ENCODE measurements around the gene TRPC3. TPM values are rescaled to one million over a fixed set of nuclear protein-coding genes. Genes with fewer than 3 reads are reported as not detected.
A peak's percentile ranks its signal among the peaks of the same experiment; 100 is the strongest.

The TRPC3 gene
- total RNA-seq, 4 donors from 2014 or later: 0.18 to 0.80 (median 0.28) TPM

- Histone ChIP-seq H3K9me3 (no peaks in the 10 kb centered on the region), H3K27me3 (no peaks in the 10 kb centered on the region), H3K4me3 (no peak overlapping the region), H3K4me1 (no peaks in the 10 kb centered on the region), H3K27ac (no peak overlapping the region), H3K36me3 (no peaks in the 10 kb centered on the region)
- WGBS: 61% methylated on average over 4 of the region's 4 CpGs
- TF ChIP-seq POLR2AphosphoS5 (IDR thresholded peaks at IDR 0.05): no peak
- peak; percentile 36 to 59 for TF ChIP-seq CTCF (IDR thresholded peaks at IDR 0.05)
- no peak for DNase-seq (ENCODE audit: low spot score in 2 of 2)
Measured at GRCh38 chr4:121900132-121900983, 51.5 kb downstream of the TRPC3 start.

- Histone ChIP-seq H3K36me3 (no peaks in the 10 kb centered on the region), H3K27ac (no peak overlapping the region), H3K9me3 (no peaks in the 10 kb centered on the region), H3K27me3 (no peaks in the 10 kb centered on the region), H3K4me1 (no peaks in the 10 kb centered on the region), H3K4me3 (no peak overlapping the region)
- 42% methylated on average over 6 of the region's 6 CpGs for WGBS
- no peak for DNase-seq (ENCODE audit: low spot score in 2 of 2)
- TF ChIP-seq EP300 (IDR thresholded peaks at IDR 0.05) (no peak), CTCF (IDR thresholded peaks at IDR 0.05) (no peak), POLR2A (IDR thresholded peaks at IDR 0.05) (no peak), POLR2AphosphoS5 (IDR thresholded peaks at IDR 0.05) (no peak)
Measured at GRCh38 chr4:121898150-121898549, 53.7 kb downstream of the TRPC3 start.

- Histone ChIP-seq H3K9me3 (no peaks in the 10 kb centered on the region), H3K27me3 (no peaks in the 10 kb centered on the region), H3K4me3 (no peak overlapping the region), H3K36me3 (no peaks in the 10 kb centered on the region), H3K27ac (no peak overlapping the region), H3K4me1 (no peaks in the 10 kb centered on the region)
- WGBS: 93% methylated on average over 1 of the region's 1 CpG
- TF ChIP-seq EP300 (IDR thresholded peaks at IDR 0.05) (no peak), POLR2AphosphoS5 (IDR thresholded peaks at IDR 0.05) (no peak), POLR2A (IDR thresholded peaks at IDR 0.05) (no peak), CTCF (IDR thresholded peaks at IDR 0.05) (no peak)
- no peak for DNase-seq (ENCODE audit: low spot score in 2 of 2)
Measured at GRCh38 chr4:121888134-121888533, 63.7 kb downstream of the TRPC3 start.

GRCh38 chr4:121885115-121885514 lies 66.7 kb downstream of the TRPC3 start:
- no peaks in the 10 kb centered on the region for H3K4me1 ChIP-seq
- no peaks in the 10 kb centered on the region for H3K27me3 ChIP-seq
- 93% methylated on average over 2 of the region's 2 CpGs for WGBS
- no peaks in the 10 kb centered on the region for H3K9me3 ChIP-seq
- H3K27ac ChIP-seq: no peak overlapping the region
- DNase-seq (ENCODE audit: low spot score in 2 of 2): no peak
- no peaks in the 10 kb centered on the region for H3K36me3 ChIP-seq
- TF ChIP-seq POLR2A (IDR thresholded peaks at IDR 0.05): no peak
- TF ChIP-seq EP300 (IDR thresholded peaks at IDR 0.05): no peak
- TF ChIP-seq CTCF (IDR thresholded peaks at IDR 0.05): no peak
- no peak for TF ChIP-seq POLR2AphosphoS5 (IDR thresholded peaks at IDR 0.05)
- H3K4me3 ChIP-seq: no peak overlapping the region

- no peak overlapping the region for H3K4me3 ChIP-seq
- no peaks in the 10 kb centered on the region for H3K36me3 ChIP-seq
- TF ChIP-seq POLR2A (IDR thresholded peaks at IDR 0.05) (no peak), POLR2AphosphoS5 (IDR thresholded peaks at IDR 0.05) (no peak), CTCF (IDR thresholded peaks at IDR 0.05) (no peak), EP300 (IDR thresholded peaks at IDR 0.05) (no peak)
- H3K27me3 ChIP-seq: peaks cover 11% of the 10 kb centered on the region
- no peak for DNase-seq (ENCODE audit: low spot score in 2 of 2)
- no peaks in the 10 kb centered on the region for H3K9me3 ChIP-seq
- H3K4me1 ChIP-seq: no peaks in the 10 kb centered on the region
- H3K27ac ChIP-seq: no peak overlapping the region
- 75% methylated on average over 3 of the region's 3 CpGs for WGBS
Measured at GRCh38 chr4:121881158-121881557, 70.7 kb downstream of the TRPC3 start.
